HepG2 (cell line): ENCODE data around the gene GPR149. TPM values are rescaled to one million over a fixed set of nuclear protein-coding genes. Genes with fewer than 3 reads are reported as not detected.
A peak's percentile ranks its signal among the peaks of the same experiment; 100 is the strongest.

Source experiments
- AFF4 ChIP-seq: sonication (generic); formaldehyde crosslinking; IDR thresholded peaks from 2 replicates; pipeline ENCODE4 v1.4.0; 2020; ENCODE audit warnings: missing genetic modification reagents
- CENPT ChIP-seq: sonication (generic); formaldehyde crosslinking; IDR thresholded peaks from 2 replicates; pipeline ENCODE4 v1.8.0; 2022; ENCODE audit warnings: low read depth, mild to moderate bottlenecking, moderate library complexity, missing genetic modification reagents
- CSRNP1 ChIP-seq: sonication (generic); formaldehyde crosslinking; IDR thresholded peaks from 2 replicates; pipeline ENCODE4 v1.8.1; 2023; ENCODE audit warnings: mild to moderate bottlenecking, missing genetic modification reagents
- EEA1 ChIP-seq: sonication (generic); formaldehyde crosslinking; IDR thresholded peaks from 2 replicates; pipeline ENCODE4 v1.5.1; 2020; ENCODE audit warnings: mild to moderate bottlenecking, missing genetic modification reagents, borderline replicate concordance
- FLYWCH1 ChIP-seq: sonication (generic); formaldehyde crosslinking; IDR thresholded peaks from 2 replicates; pipeline ENCODE4 v1.8.1; 2023; ENCODE audit warnings: mild to moderate bottlenecking, missing genetic modification reagents
- HNRNPLL ChIP-seq: fragments of 200-400 bp; formaldehyde crosslinking; IDR thresholded peaks from 2 replicates; pipeline ENCODE4 v1.6.1; 2017; ENCODE audit warnings: mild to moderate bottlenecking, low read depth, low read length; ENCODE audit not compliant: poor library complexity, severe bottlenecking
- KDM3A ChIP-seq: IDR thresholded peaks from 2 replicates; pipeline ENCODE4 v1.6.1; 2018; ENCODE audit warnings: low read depth, missing compliant biosample characterization
- MNT ChIP-seq: fragments of 450-650 bp; IDR thresholded peaks from 2 replicates; pipeline ENCODE4 v1.6.1; 2016
- PTBP1 ChIP-seq: fragments of 200-400 bp; formaldehyde crosslinking; IDR thresholded peaks from 2 replicates; pipeline ENCODE4 v1.6.1; 2018; ENCODE audit warnings: low read length, low read depth; ENCODE audit not compliant: poor library complexity, severe bottlenecking
- RBM39 ChIP-seq: fragments of 200-400 bp; formaldehyde crosslinking; IDR thresholded peaks from one replicate; pipeline ENCODE4 v1.6.1; 2018; ENCODE audit warnings: antibody characterized with exemption, mild to moderate bottlenecking, low read depth, low read length; ENCODE audit not compliant: poor library complexity, severe bottlenecking
- TBX3 ChIP-seq: fragments of 450-650 bp; IDR thresholded peaks from 2 replicates; pipeline ENCODE4 v1.6.1; 2017; ENCODE audit warnings: antibody characterized with exemption, mild to moderate bottlenecking, inconsistent platforms, borderline replicate concordance
- THAP8 ChIP-seq: sonication (generic); formaldehyde crosslinking; IDR thresholded peaks from 2 replicates; pipeline ENCODE4 v1.5.1; 2020; ENCODE audit warnings: missing genetic modification reagents, mild to moderate bottlenecking, borderline replicate concordance
- ZBTB4 ChIP-seq: sonication (generic); formaldehyde crosslinking; IDR thresholded peaks from 2 replicates; pipeline ENCODE4 v1.4.0; 2020; ENCODE audit warnings: missing genetic modification reagents, mild to moderate bottlenecking, borderline replicate concordance
- ZNF264 ChIP-seq: sonication (generic); formaldehyde crosslinking; IDR thresholded peaks from 2 replicates; pipeline ENCODE4 v1.4.0; 2020; ENCODE audit warnings: missing genetic modification reagents
- ZNF484 ChIP-seq: sonication (generic); formaldehyde crosslinking; IDR thresholded peaks from 2 replicates; pipeline ENCODE4 v1.5.1; 2020; ENCODE audit warnings: mild to moderate bottlenecking, low read depth, missing genetic modification reagents, borderline replicate concordance
- ZNF629 ChIP-seq: sonication (generic); formaldehyde crosslinking; conservative IDR thresholded peaks from 2 replicates; pipeline ENCODE4 v1.5.0; 2020; ENCODE audit warnings: missing genetic modification reagents
- polyA plus RNA-seq, 8 experiments: library from polyadenylated mRNA; depleted of rRNA in 3 of 8; stranded (reverse) in 7 of 8; unstranded in 1 of 8; fragments of >200 nt; fragmentation: Illumina TruSeq in 4 of 8; extraction: Trizol in 4 of 8; gene quantifications; 2 replicates each; pipeline versions ENCODE4 v1.2.1 to v1.2.3, GENCODE V29; 2011 to 2016; ENCODE audit warnings: low read depth in 4 of 8, missing spikeins in 1 of 8, mixed read lengths in 1 of 8; ENCODE audit not compliant: insufficient read depth in 1 of 8
- total RNA-seq, 5 experiments: library from RNA; depleted of rRNA; stranded (reverse); fragments of >200 nt; fragmentation: Illumina TruSeq; extraction: Trizol; gene quantifications; 2 replicates each; pipeline ENCODE4 v1.2.3, GENCODE V29; 2016; ENCODE audit warnings: low read depth in 1 of 5

The GPR149 gene
- total and polyA plus RNA-seq, 2 of the 13 experiments (the other 11 are each of a cell fraction or from before 2014, with no cell fraction given) = not detected

GRCh38 chr3:154323891-154324738, 105.9 kb downstream of the GPR149 start, which contains the start of gene DHX36 (continued):
- no peak for TF ChIP-seq AFF4 (CRISPR knock-in tag)
- TF ChIP-seq ZBTB4 (CRISPR knock-in tag) = no peak
- TF ChIP-seq PTBP1 = peak; percentile 46
- TF ChIP-seq CSRNP1 = no peak; the same call in 1 of the 2 replicates
- peak; percentile 37 for TF ChIP-seq MNT
- TF ChIP-seq CENPT (CRISPR knock-in tag) = no peak
- peak; percentile 28 for TF ChIP-seq HNRNPLL
- TF ChIP-seq ZNF629 = no peak
- no peak for TF ChIP-seq KDM3A (CRISPR knock-in tag)
- TF ChIP-seq THAP8 = peak; percentile 36; the same call in 1 of the 2 replicates
- TF ChIP-seq EEA1 (CRISPR knock-in tag) = peak; percentile 33; the same call in 1 of the 2 replicates
- no peak for TF ChIP-seq RBM39
- no peak for TF ChIP-seq TBX3
- no peak for TF ChIP-seq FLYWCH1
- no peak for TF ChIP-seq ZNF264 (CRISPR knock-in tag)
- no peak for TF ChIP-seq ZNF484 (CRISPR knock-in tag)
